HG03342 (cell line): ENCODE measurements around the gene SSC5D.
"Not testable (repeated sequence)": the region's sequence is repeated elsewhere in the genome, so short reads cannot be mapped to it uniquely, and the experiment has no call there.

Source experiments
- ATAC-seq: cut with Tn5 transposase; IDR thresholded peaks from one replicate; pipeline ENCODE4 v1.9.1; 2021; ENCODE audit warnings: mild to moderate bottlenecking, moderate library complexity; ENCODE audit not compliant: unreplicated experiment

Gene SSC5D

GRCh38 chr19:55502197-55502952, 14.1 kb downstream of the SSC5D start:
- ATAC-seq = no peak

DNA sequence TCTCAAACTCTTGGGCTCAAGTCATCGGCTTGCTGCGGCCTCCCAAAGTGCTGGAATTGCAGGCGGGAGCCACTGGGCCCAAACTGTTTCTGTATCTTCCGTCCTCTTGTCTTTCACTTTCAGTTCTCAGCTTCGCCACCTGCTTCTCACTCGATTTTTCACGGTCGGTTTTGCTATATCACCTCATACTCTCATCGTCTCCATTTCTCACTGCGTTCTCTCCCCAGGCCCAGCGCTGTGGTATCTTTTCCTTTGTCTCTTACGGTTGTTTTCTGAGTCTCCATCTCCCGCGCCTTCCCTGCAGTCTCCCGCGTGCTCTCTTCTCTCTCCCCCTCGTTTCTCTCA, 14.9 kb downstream of the SSC5D start:
- ATAC-seq = no peak

- peak; percentile 88 for ATAC-seq
Observed at GRCh38 chr19:55503502-55504251, 15.4 kb downstream of the SSC5D start.

GRCh38 chr19:55504252-55504603, 16.0 kb downstream of the SSC5D start:
- ATAC-seq = no peak

DNA sequence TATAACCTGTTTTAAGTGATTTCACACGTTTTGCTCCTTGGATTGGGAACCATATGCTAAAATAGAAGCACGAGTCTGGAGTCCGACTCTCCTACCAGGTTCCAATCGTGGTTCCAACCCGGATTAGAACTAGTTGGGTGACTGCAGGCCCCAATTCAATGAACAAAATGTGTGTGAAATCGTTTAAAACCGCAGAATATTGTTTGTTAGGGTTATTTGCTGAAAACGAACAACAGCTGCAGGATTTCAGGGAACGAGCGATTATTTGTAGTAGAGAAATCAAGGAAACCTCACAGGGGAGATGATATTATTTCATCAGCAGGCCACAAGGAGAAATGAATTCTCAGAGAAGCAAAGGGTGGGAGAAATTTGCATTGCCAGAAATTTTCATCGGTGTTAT, 16.7 kb downstream of the SSC5D start:
- ATAC-seq = no peak

DNA sequence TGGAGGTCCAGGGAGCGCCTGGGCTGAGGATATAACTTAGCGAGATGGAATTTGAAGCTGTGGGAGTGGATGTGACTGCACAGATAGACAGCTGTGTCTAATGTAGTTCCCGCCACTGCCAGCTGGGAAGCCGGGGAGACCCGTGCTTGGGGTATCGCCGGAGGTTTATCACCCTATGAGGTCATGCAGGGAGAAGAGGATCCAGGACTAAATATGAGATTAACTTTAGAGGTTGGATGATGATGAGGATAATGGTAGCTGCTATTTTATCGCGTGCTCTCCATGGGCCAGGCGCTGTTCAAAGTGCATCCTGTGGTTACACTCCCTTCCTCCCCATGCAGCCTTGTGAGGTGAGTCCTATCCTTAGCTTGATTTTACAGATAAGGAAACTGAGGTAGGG, 19.9 kb downstream of the SSC5D start:
- no peak for ATAC-seq

DNA sequence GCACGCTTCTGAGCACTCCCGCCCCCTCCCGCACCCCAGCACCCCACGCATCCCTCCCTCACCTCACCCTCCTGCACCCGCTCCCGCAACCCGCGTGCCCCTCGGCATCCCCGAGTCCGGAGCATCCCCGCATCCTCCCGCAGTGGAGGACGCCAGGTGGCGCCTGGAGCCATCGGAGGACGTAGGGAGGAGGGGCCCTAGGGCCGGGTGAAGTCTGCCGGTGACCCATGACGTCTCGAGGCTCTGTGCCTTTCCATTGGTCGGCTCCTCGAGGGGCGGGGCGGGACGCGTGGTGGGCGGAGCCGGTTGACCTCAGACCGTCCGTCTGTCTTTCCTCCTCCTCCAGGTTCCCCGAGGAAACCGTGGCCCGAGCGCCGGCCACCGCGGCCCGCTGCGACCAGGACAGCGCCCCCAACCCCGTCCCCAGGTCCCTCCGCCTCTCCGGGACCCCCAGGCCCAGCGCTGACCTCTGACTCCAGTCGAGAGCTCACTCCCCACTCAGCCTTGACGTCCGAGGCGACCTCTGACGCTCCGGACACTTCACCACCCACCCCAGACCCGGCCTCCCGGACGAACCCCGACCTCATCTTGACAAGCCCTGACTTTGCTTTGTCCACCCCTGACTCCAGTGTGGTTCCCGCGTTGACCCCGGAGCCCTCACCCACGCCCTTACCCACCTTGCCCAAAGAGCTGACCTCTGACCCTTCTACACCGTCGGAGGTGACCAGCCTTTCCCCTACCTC, 28.8 kb downstream of the SSC5D start:
- peak; percentile 97 for ATAC-seq

- ATAC-seq = no peak
Observed at GRCh38 chr19:55519451-55520311, 31.4 kb downstream of the SSC5D start.

GRCh38 chr19:55520691-55521292, 32.6 kb downstream of the SSC5D start:
- no peak for ATAC-seq

GRCh38 chr19:55525289-55526101, 37.3 kb downstream of the SSC5D start:
- ATAC-seq = no peak

- ATAC-seq = no peak
Observed at GRCh38 chr19:55526216-55527196, 38.3 kb downstream of the SSC5D start.

GRCh38 chr19:55527197-55528029, 39.2 kb downstream of the SSC5D start:
- ATAC-seq = no peak

DNA sequence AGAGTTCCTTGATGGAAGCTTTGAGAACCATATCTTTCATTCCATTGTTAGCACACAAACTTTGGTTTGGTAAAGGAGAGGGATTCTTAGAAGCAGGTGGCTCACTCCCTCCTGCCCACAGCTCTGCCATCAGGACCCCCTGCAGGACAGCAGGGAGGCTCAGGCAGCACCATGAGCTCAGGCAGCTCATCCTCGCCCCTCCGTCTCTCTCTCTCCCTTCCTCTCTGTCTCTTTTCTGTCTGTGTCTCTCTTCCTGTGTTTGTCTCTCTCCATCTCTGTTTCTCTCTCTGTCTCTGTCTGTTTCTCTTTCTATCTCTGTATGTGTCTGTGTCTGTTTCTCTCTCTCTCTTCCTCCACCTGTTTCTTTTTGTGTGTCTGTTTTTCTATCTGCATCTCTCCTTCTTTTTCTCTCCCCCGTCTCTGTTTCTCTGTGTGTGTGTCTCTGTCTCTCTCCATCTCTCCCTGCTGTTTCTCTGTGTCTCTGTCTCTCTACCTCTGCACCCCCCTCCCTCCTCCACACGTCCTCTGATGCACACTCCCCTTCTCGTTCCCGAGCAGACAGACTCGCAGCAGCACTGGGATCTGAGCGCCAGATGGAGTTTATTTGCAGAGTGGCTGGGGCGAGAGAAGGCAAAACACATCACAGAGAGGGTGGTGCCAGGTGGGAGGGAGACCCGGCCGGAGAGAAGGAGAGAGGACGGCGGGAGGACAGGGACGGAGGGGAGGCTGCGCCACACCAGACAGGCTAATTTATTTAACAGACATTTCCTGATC, 40.0 kb downstream of the SSC5D start:
- ATAC-seq = no peak

DNA sequence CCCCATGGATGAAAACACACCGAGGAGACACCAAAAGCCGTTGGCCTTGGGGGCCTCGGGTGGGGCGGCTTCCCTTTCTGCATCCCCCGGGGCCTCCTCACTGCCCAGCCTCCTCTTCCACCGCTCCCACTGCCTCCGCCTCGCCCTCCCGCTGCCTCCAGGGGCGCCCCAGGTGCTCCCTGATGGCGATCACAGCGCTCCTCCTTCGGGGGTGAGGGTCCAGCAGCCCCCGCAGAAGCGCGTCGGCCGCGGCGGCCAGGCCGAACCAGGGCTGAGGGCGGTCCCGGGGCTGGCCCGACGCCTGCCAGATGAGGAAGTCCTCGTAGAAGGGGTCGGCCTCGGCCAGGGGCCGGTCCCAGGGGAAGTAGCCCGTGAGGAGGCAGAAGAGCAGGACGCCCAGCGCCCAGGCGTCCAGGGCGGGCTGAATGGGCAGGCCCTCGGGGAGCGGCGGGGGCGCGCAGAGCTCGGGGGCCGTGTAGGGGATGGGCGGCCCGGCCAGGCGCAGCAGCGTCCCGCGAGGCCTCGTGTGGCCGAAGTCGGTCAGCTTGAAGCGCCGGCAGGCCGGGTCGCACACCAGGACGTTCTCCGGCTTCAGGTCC, 41.5 kb downstream of the SSC5D start:
- ATAC-seq = no peak

- no peak for ATAC-seq
Observed at GRCh38 chr19:55530996-55531395, 42.8 kb downstream of the SSC5D start.

DNA sequence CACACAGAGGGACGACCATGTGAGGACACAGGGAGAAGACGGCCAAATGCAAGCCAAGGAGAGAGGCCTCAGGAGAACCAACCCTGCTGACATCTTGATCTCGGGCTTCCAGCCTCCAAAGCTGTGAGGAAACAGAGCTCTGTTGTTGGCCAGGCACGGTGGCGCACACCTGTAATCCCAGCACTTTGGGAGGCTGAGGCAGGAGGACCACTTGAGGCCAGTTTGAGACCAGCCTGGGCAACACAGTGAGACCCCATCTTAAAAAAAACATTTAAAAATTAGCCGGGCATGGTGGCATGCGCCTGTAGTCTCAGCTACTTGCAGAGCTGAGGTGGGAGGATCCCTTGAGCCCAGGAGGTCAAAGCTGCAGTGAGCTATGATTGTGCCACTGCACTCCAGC, 46.0 kb downstream of the SSC5D start:
- not testable (repeated sequence) for ATAC-seq
